Suprapubic skin (tissue), 4 donors: Measurements from ENCODE around the gene ITPR2. TPM values are rescaled to one million over a fixed set of nuclear protein-coding genes. Genes with fewer than 3 reads are reported as not detected.
"Not testable (repeated sequence)": the region's sequence is repeated elsewhere in the genome, so short reads cannot be mapped to it uniquely, and the experiment has no call there.

Experiments used
- DNase-seq, 2 donors: peaks; one replicate each; pipeline ENCODE4 v3.0.0-alpha.2; 2019; ENCODE audit warnings: low spot score in 2 of 2
- H3K27ac ChIP-seq: fragments of 200-600 bp; sonication (generic); one replicate; pipeline ENCODE4 v1.5.1; 2019
- H3K27me3 ChIP-seq: fragments of 200-600 bp; sonication (generic); one replicate; pipeline ENCODE4 v1.5.1; 2019
- H3K36me3 ChIP-seq: fragments of 200-600 bp; sonication (generic); one replicate; pipeline ENCODE4 v1.5.1; 2019
- H3K4me1 ChIP-seq: fragments of 200-600 bp; sonication (generic); one replicate; pipeline ENCODE4 v1.5.1; 2019
- H3K4me3 ChIP-seq: fragments of 200-600 bp; sonication (generic); one replicate; pipeline ENCODE4 v1.5.1; 2019; ENCODE audit warnings: mild to moderate bottlenecking
- H3K9me3 ChIP-seq: fragments of 200-600 bp; sonication (generic); one replicate; pipeline ENCODE4 v1.5.1; 2019
- CTCF ChIP-seq, 2 donors: fragments of 200-600 bp in 1 of 2; fragments of 450-650 bp in 1 of 2; sonication (generic) in 1 of 2; IDR thresholded peaks; one replicate each; pipeline ENCODE4 v1.5.1; 2016 to 2019; ENCODE audit warnings: antibody characterized with exemption in 2 of 2, mild to moderate bottlenecking in 1 of 2, moderate library complexity in 1 of 2
- EP300 ChIP-seq: sonication (generic); formaldehyde crosslinking; IDR thresholded peaks from one replicate; pipeline ENCODE4 v1.6.1; 2017; ENCODE audit warnings: antibody characterized with exemption
- POLR2A ChIP-seq, 2 donors: fragments of 450-650 bp; IDR thresholded peaks; one replicate each; pipeline ENCODE4 v1.6.1; 2017; ENCODE audit warnings: antibody characterized with exemption in 2 of 2, mild to moderate bottlenecking in 2 of 2, moderate library complexity in 2 of 2
- POLR2AphosphoS5 ChIP-seq, 3 donors: sonication (generic); formaldehyde crosslinking; IDR thresholded peaks; one replicate each; pipeline ENCODE4 v1.6.1; 2017; ENCODE audit warnings: antibody characterized with exemption in 3 of 3
- WGBS: methylation state at CpG from one replicate; pipeline ENCODE4 v1.1.5; 2018; 5-methylcytosine and 5-hydroxymethylcytosine counted together
- total RNA-seq, 4 donors: library from RNA; depleted of rRNA; stranded (reverse); fragments of >200 nt; gene quantifications; one replicate each; pipeline ENCODE4 v1.1.0, GENCODE V29; 2016

The ITPR2 gene
- total RNA-seq, 4 donors from 2014 or later = 59.6 to 159 (median 72.1) TPM

- WGBS = 86% methylated on average over 1 of the region's 1 CpG
- no peak for DNase-seq
- no peak overlapping the region for H3K27ac ChIP-seq
- H3K4me3 ChIP-seq = no peak overlapping the region
- no peaks in the 10 kb centered on the region for H3K36me3 ChIP-seq
- H3K27me3 ChIP-seq = no peaks in the 10 kb centered on the region
- H3K4me1 ChIP-seq = peaks cover 7% of the 10 kb centered on the region
- TF ChIP-seq POLR2AphosphoS5 (IDR thresholded peaks at IDR 0.05) = no peak
- no peak for TF ChIP-seq CTCF (IDR thresholded peaks at IDR 0.05)
- TF ChIP-seq EP300 = no peak
- no peak for TF ChIP-seq POLR2A (IDR thresholded peaks at IDR 0.05)
- peaks cover 5% of the 10 kb centered on the region for H3K9me3 ChIP-seq
These were observed 312.9 kb downstream of the ITPR2 start for GRCh38 chr12:26520109-26520508.

- WGBS = 78% methylated on average over 3 of the region's 3 CpGs
- TF ChIP-seq EP300 = no peak
- TF ChIP-seq POLR2A (IDR thresholded peaks at IDR 0.05) = no peak
- TF ChIP-seq CTCF (IDR thresholded peaks at IDR 0.05) = no peak
- TF ChIP-seq POLR2AphosphoS5 (IDR thresholded peaks at IDR 0.05) = no peak
- H3K36me3 ChIP-seq = no peaks in the 10 kb centered on the region
These were observed 313.5 kb downstream of the ITPR2 start for GRCh38 chr12:26519462-26519861.

GRCh38 chr12:26517320-26517719 lies 315.7 kb downstream of the ITPR2 start:
- DNase-seq, H3K27me3 ChIP-seq, H3K27ac ChIP-seq, H3K4me3 ChIP-seq, H3K36me3 ChIP-seq, H3K9me3 ChIP-seq: not testable (repeated sequence)
- 98% methylated on average over 3 of the region's 3 CpGs for WGBS
- H3K4me1 ChIP-seq = peaks cover 12% of the 10 kb centered on the region

More at GRCh38 chr12:26519462-26519861, 313.5 kb downstream of the ITPR2 start:
- H3K4me1 ChIP-seq = peaks cover 11% of the 10 kb centered on the region
- DNase-seq = no peak
- H3K27ac ChIP-seq = no peak overlapping the region
- H3K9me3 ChIP-seq = no peaks in the 10 kb centered on the region
- H3K27me3 ChIP-seq = no peaks in the 10 kb centered on the region
- no peak overlapping the region for H3K4me3 ChIP-seq

DNA sequence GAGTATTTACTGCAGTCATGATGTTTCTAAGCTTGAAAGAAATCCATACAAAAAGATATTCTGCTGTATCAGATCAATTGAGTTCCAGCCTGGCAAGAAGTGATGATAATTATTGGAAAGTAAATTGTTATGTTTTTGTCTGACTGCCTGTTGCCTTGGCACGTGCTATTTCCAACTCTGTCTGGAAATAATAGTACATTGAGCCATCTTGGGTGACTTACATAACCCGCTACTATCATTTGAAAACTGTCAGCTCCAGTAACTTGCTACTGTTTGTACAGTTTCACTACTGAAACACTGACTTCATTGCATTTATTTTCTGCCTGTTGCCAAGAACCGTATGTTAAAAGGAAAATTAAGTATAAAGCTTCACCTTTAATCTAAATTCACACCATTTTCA lies 318.6 kb downstream of the ITPR2 start:
- Histone ChIP-seq H3K4me3 (no peak overlapping the region), H3K27me3 (no peaks in the 10 kb centered on the region), H3K36me3 (no peaks in the 10 kb centered on the region), H3K9me3 (no peaks in the 10 kb centered on the region), H3K27ac (no peak overlapping the region), H3K4me1 (peaks cover 15% of the 10 kb centered on the region)
- WGBS = 34% methylated on average over 3 of the region's 3 CpGs
- TF ChIP-seq EP300 = no peak
- no peak for TF ChIP-seq POLR2A (IDR thresholded peaks at IDR 0.05)
- no peak for TF ChIP-seq POLR2AphosphoS5 (IDR thresholded peaks at IDR 0.05)
- no peak for TF ChIP-seq CTCF (IDR thresholded peaks at IDR 0.05)
- DNase-seq = no peak

DNA sequence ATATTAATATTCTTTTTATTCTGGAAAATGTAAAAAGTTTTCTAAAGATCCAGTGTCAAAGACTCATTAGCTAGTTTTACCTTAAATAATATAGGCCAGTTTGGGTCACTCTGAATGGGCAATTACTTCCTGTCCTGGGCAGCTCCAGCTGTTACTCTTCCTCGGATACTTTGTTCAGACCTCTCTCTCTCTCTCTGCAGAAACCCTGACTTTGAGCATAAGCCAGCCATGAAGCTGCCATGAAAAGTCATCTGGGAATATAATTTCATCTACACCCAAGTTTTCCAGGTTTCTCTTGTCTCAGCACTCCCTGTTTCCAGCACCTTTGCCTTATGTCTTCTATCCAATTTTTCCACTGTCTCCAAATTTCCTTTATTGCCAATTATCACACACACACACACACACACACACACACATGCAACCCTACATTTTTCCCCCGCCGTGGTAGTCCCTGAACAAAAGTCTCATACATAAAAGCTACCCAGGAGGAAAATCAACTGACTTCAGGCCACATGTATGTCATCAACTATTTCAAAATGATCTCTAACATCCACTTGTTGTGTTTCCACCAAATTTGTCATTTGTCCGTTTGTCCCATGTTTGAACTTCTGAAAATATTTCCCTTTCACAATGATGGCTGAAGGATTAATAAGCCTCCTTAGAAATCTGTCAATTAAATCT lies 319.5 kb downstream of the ITPR2 start:
- 65% methylated on average over 4 of the region's 4 CpGs for WGBS
- no peak for TF ChIP-seq POLR2A (IDR thresholded peaks at IDR 0.05)
- no peak for TF ChIP-seq EP300
- no peak for TF ChIP-seq POLR2AphosphoS5 (IDR thresholded peaks at IDR 0.05)
- no peak for TF ChIP-seq CTCF (IDR thresholded peaks at IDR 0.05)
- Histone ChIP-seq H3K4me1 (peaks cover 15% of the 10 kb centered on the region), H3K4me3 (no peak overlapping the region), H3K27ac (no peak overlapping the region), H3K36me3 (no peaks in the 10 kb centered on the region), H3K27me3 (no peaks in the 10 kb centered on the region), H3K9me3 (no peaks in the 10 kb centered on the region)
- DNase-seq = no peak

- WGBS = 92% methylated on average over 3 of the region's 3 CpGs
- H3K9me3 ChIP-seq = no peaks in the 10 kb centered on the region
- DNase-seq = no peak
- H3K4me1 ChIP-seq = peaks cover 15% of the 10 kb centered on the region
- TF ChIP-seq POLR2A (IDR thresholded peaks at IDR 0.05) (no peak), POLR2AphosphoS5 (IDR thresholded peaks at IDR 0.05) (no peak), CTCF (IDR thresholded peaks at IDR 0.05) (no peak), EP300 (no peak)
- no peak overlapping the region for H3K27ac ChIP-seq
- H3K36me3 ChIP-seq = no peaks in the 10 kb centered on the region
- H3K27me3 ChIP-seq = no peaks in the 10 kb centered on the region
- H3K4me3 ChIP-seq = no peak overlapping the region
These were observed 320.8 kb downstream of the ITPR2 start for GRCh38 chr12:26512213-26512612.
